ENCODE data around the gene UBASH3B. TPM values are rescaled to one million over a fixed set of nuclear protein-coding genes. Genes with fewer than 3 reads are reported as not detected.

The UBASH3B gene
- total RNA-seq, 1 experiment from 2014 or later: 81.9 TPM

GRCh38 chr11:122743097-122743741 lies 87.7 kb downstream of the UBASH3B start:
- BruUV-seq (replicated peaks): no TSS peak
- CTCF ChIA-PET: no interaction called here
- TF ChIP-seq CTCF (conservative IDR thresholded peaks at IDR 0.05): no peak
- TF ChIP-seq EZH2 (IDR thresholded peaks at IDR 0.05; ENCODE audit: low read depth): no peak
- peaks cover 45% of the 10 kb centered on the region for H3F3A ChIP-seq (ENCODE audit: insufficient read depth, low read depth)
- H3K27ac ChIP-seq: no peak overlapping the region
- POLR2A ChIA-PET (ENCODE audit: unreplicated experiment): no interaction called here
- H3K9me2 ChIP-seq (ENCODE audit: insufficient read depth): no peaks in the 10 kb centered on the region
- H3K36me3 ChIP-seq (ENCODE audit: low read depth): peaks cover under 1% of the 10 kb centered on the region; the same call in 1 of the 2 replicates
- H4K20me1 ChIP-seq (ENCODE audit: insufficient read depth): peaks cover 23% of the 10 kb centered on the region; the same call in 1 of the 2 replicates
- H3K27me3 ChIP-seq (ENCODE audit: insufficient read depth, low read depth): no peaks in the 10 kb centered on the region
- peaks cover 97% of the 10 kb centered on the region for H3K79me2 ChIP-seq (ENCODE audit: low read depth)
- H3K4me1 ChIP-seq (replicated peaks; ENCODE audit: insufficient read depth): peaks cover 3% of the 10 kb centered on the region
- H2AFZ ChIP-seq: no peak overlapping the region
- no peak overlapping the region for H3K4me3 ChIP-seq
- intact Hi-C loops (cut with micrococcal nuclease; ENCODE audit: unreplicated experiment): no loop called here
- no peak for DNase-seq
- no peak overlapping the region for H3K4me2 ChIP-seq
- H3K9me3 ChIP-seq (ENCODE audit: insufficient read depth, low read depth): no peaks in the 10 kb centered on the region

- ChIA-PET POLR2A (ENCODE audit: unreplicated experiment) (no interaction called here), CTCF (no interaction called here)
- no peak for DNase-seq
- no peaks in the 10 kb centered on the region for H3K4me1 ChIP-seq (replicated peaks; ENCODE audit: insufficient read depth)
- H2AFZ ChIP-seq: no peak overlapping the region
- H3K27ac ChIP-seq: no peak overlapping the region
- BruUV-seq (replicated peaks): no TSS peak
- H3K9me3 ChIP-seq (ENCODE audit: insufficient read depth, low read depth): no peaks in the 10 kb centered on the region
- peaks cover 47% of the 10 kb centered on the region; the same call in 1 of the 2 replicates for H3F3A ChIP-seq (ENCODE audit: insufficient read depth, low read depth)
- H3K4me2 ChIP-seq: no peak overlapping the region
- H3K79me2 ChIP-seq (ENCODE audit: low read depth): peaks cover 97% of the 10 kb centered on the region
- TF ChIP-seq CTCF (conservative IDR thresholded peaks at IDR 0.05) (no peak), EZH2 (IDR thresholded peaks at IDR 0.05; ENCODE audit: low read depth) (no peak)
- intact Hi-C loops (cut with micrococcal nuclease; ENCODE audit: unreplicated experiment): no loop called here
- H3K9me2 ChIP-seq (ENCODE audit: insufficient read depth): no peaks in the 10 kb centered on the region
- peaks cover 22% of the 10 kb centered on the region; the same call in 1 of the 2 replicates for H4K20me1 ChIP-seq (ENCODE audit: insufficient read depth)
- peaks cover 6% of the 10 kb centered on the region for H3K36me3 ChIP-seq (ENCODE audit: low read depth)
- no peak overlapping the region for H3K4me3 ChIP-seq
- no peaks in the 10 kb centered on the region for H3K27me3 ChIP-seq (ENCODE audit: insufficient read depth, low read depth)
Measured at GRCh38 chr11:122743949-122744348, 88.4 kb downstream of the UBASH3B start.

GRCh38 chr11:122744357-122744756 lies 88.8 kb downstream of the UBASH3B start:
- intact Hi-C loops (cut with micrococcal nuclease; ENCODE audit: unreplicated experiment): no loop called here
- Histone ChIP-seq H3F3A (ENCODE audit: insufficient read depth, low read depth) (peaks cover 51% of the 10 kb centered on the region; the same call in 1 of the 2 replicates), H3K9me2 (ENCODE audit: insufficient read depth) (no peaks in the 10 kb centered on the region), H3K4me2 (no peak overlapping the region), H3K4me3 (no peak overlapping the region), H4K20me1 (ENCODE audit: insufficient read depth) (peaks cover 22% of the 10 kb centered on the region; the same call in 1 of the 2 replicates), H3K79me2 (ENCODE audit: low read depth) (peaks cover 97% of the 10 kb centered on the region), H3K4me1 (replicated peaks; ENCODE audit: insufficient read depth) (no peaks in the 10 kb centered on the region), H3K27ac (no peak overlapping the region), H3K27me3 (ENCODE audit: insufficient read depth, low read depth) (no peaks in the 10 kb centered on the region), H3K9me3 (ENCODE audit: insufficient read depth, low read depth) (no peaks in the 10 kb centered on the region), H2AFZ (no peak overlapping the region), H3K36me3 (ENCODE audit: low read depth) (peaks cover 10% of the 10 kb centered on the region)
- no peak for DNase-seq
- BruUV-seq (replicated peaks): no TSS peak
- ChIA-PET CTCF (no interaction called here), POLR2A (ENCODE audit: unreplicated experiment) (no interaction called here)
- TF ChIP-seq EZH2 (IDR thresholded peaks at IDR 0.05; ENCODE audit: low read depth) (no peak), CTCF (conservative IDR thresholded peaks at IDR 0.05) (no peak)

Measured in PC-9 (cell line).